Hepatocyte (in vitro differentiated cells): ENCODE results near the gene AUTS2. TPM values are rescaled to one million over a fixed set of nuclear protein-coding genes. Genes with fewer than 3 reads are reported as not detected.

Source experiments
- DNase-seq: peaks from one replicate; pipeline ENCODE4 v3.0.0-alpha.2; 2016; ENCODE audit warnings: low spot score
- H2AFZ ChIP-seq: fragments of 200-600 bp; sonication (generic); 2 replicates; pipeline ENCODE4 v1.6.0; 2016; ENCODE audit warnings: antibody characterized with exemption, mild to moderate bottlenecking
- H3K27ac ChIP-seq: fragments of 200-600 bp; sonication (generic); 2 replicates; pipeline ENCODE4 v1.5.1; 2016; ENCODE audit warnings: mild to moderate bottlenecking
- H3K27me3 ChIP-seq: fragments of 200-600 bp; sonication (generic); 2 replicates; pipeline ENCODE4 v1.6.1; 2016
- H3K36me3 ChIP-seq: fragments of 200-600 bp; sonication (generic); replicated peaks from 2 replicates; pipeline ENCODE4 v1.5.1; 2016; ENCODE audit warnings: low read depth; ENCODE audit not compliant: insufficient read depth
- H3K4me1 ChIP-seq: fragments of 200-600 bp; sonication (generic); 2 replicates; pipeline ENCODE4 v1.5.1; 2016; ENCODE audit warnings: mild to moderate bottlenecking, moderate library complexity; ENCODE audit not compliant: insufficient read depth
- H3K4me2 ChIP-seq: fragments of 200-600 bp; sonication (generic); 2 replicates; pipeline ENCODE4 v1.6.0; 2016
- H3K4me3 ChIP-seq: fragments of 200-600 bp; sonication (generic); 2 replicates; pipeline ENCODE4 v1.5.1; 2016; ENCODE audit warnings: mild to moderate bottlenecking
- H3K79me2 ChIP-seq: fragments of 200-600 bp; sonication (generic); 2 replicates; pipeline ENCODE4 v1.6.0; 2017; ENCODE audit warnings: mild to moderate bottlenecking
- H3K9me2 ChIP-seq: fragments of 200-600 bp; sonication (generic); replicated peaks from 2 replicates; pipeline ENCODE4 v1.6.0; 2017; ENCODE audit warnings: mild to moderate bottlenecking; ENCODE audit not compliant: insufficient read depth
- H3K9me3 ChIP-seq: fragments of 200-600 bp; sonication (generic); 2 replicates; pipeline ENCODE4 v1.5.1; 2016; ENCODE audit warnings: low read depth, mild to moderate bottlenecking
- H4K20me1 ChIP-seq: fragments of 200-600 bp; sonication (generic); 2 replicates; pipeline ENCODE4 v1.6.0; 2016; ENCODE audit warnings: mild to moderate bottlenecking; ENCODE audit not compliant: insufficient read depth, poor library complexity, severe bottlenecking
- CTCF ChIP-seq: fragments of 200-600 bp; sonication (generic); IDR thresholded peaks from 2 replicates; pipeline ENCODE4 v1.5.1; 2016; ENCODE audit warnings: antibody characterized with exemption, mild to moderate bottlenecking; ENCODE audit not compliant: poor library complexity
- EZH2 ChIP-seq: fragments of 200-600 bp; sonication (generic); IDR thresholded peaks from 2 replicates; pipeline ENCODE4 v1.6.1; 2016; ENCODE audit warnings: antibody characterized with exemption, mild to moderate bottlenecking, borderline replicate concordance
- EZH2phosphoT487 ChIP-seq: fragments of 200-600 bp; sonication (generic); IDR thresholded peaks from one replicate; pipeline ENCODE4 v1.6.1; 2018; ENCODE audit warnings: antibody characterized with exemption, mild to moderate bottlenecking, low read depth, moderate library complexity; ENCODE audit not compliant: unreplicated experiment, severe bottlenecking
- WGBS: methylation state at CpG from one replicate; pipeline ENCODE4 v1.1.6; 2016; ENCODE audit warnings: low lambda C conversion rate; ENCODE audit errors: missing lambda C conversion rate; 5-methylcytosine and 5-hydroxymethylcytosine counted together
- polyA plus RNA-seq: library from polyadenylated mRNA; unstranded; fragments of >200 nt; fragmentation: Nextera tagmentation; extraction: Ambion mirVana; gene quantifications from 2 replicates; pipeline ENCODE4 v1.2.1, GENCODE V29; 2016
- total RNA-seq: library from RNA; depleted of rRNA; stranded (reverse); fragments of >200 nt; gene quantifications from 2 replicates; pipeline ENCODE4 v1.2.3, GENCODE V29; 2014

Gene AUTS2
- total and polyA plus RNA-seq, 2 experiments from 2014 or later: 34.4 to 40.9 TPM

GRCh38 chr7:69801729-69802682 lies 203.7 kb downstream of the AUTS2 start:
- H3K9me3 ChIP-seq: no peaks in the 10 kb centered on the region
- H3K27me3 ChIP-seq: no peaks in the 10 kb centered on the region
- no peak overlapping the region for H3K27ac ChIP-seq
- DNase-seq: no peak
- H3K9me2 ChIP-seq: no peaks in the 10 kb centered on the region
- WGBS: 27% methylated on average over 5 of the region's 5 CpGs
- H3K4me3 ChIP-seq: no peak overlapping the region
- peaks cover 4% of the 10 kb centered on the region for H4K20me1 ChIP-seq
- H3K36me3 ChIP-seq: no peaks in the 10 kb centered on the region
- no peaks in the 10 kb centered on the region for H3K79me2 ChIP-seq
- no peak overlapping the region for H2AFZ ChIP-seq
- H3K4me1 ChIP-seq: peaks cover 41% of the 10 kb centered on the region
- TF ChIP-seq EZH2phosphoT487: no peak
- no peak for TF ChIP-seq EZH2
- TF ChIP-seq CTCF: no peak
- H3K4me2 ChIP-seq: no peak overlapping the region

- no peaks in the 10 kb centered on the region for H3K27me3 ChIP-seq
- TF ChIP-seq CTCF (no peak), EZH2phosphoT487 (no peak), EZH2 (no peak)
- no peak overlapping the region for H3K27ac ChIP-seq
- H3K4me2 ChIP-seq: no peak overlapping the region
- peaks cover 41% of the 10 kb centered on the region for H3K4me1 ChIP-seq
- no peaks in the 10 kb centered on the region for H3K9me3 ChIP-seq
- 92% methylated on average over 5 of the region's 5 CpGs for WGBS
- no peaks in the 10 kb centered on the region for H3K9me2 ChIP-seq
- DNase-seq: no peak
- no peak overlapping the region for H3K4me3 ChIP-seq
- no peaks in the 10 kb centered on the region for H3K79me2 ChIP-seq
- H2AFZ ChIP-seq: no peak overlapping the region
- no peaks in the 10 kb centered on the region for H3K36me3 ChIP-seq
- peaks cover 4% of the 10 kb centered on the region for H4K20me1 ChIP-seq
Measured at GRCh38 chr7:69803699-69804516, 205.6 kb downstream of the AUTS2 start.

- no peaks in the 10 kb centered on the region for H3K36me3 ChIP-seq
- H3K9me3 ChIP-seq: no peaks in the 10 kb centered on the region
- no peak overlapping the region for H3K27ac ChIP-seq
- no peak for DNase-seq
- WGBS: 34% methylated on average over 2 of the region's 2 CpGs
- no peak overlapping the region for H2AFZ ChIP-seq
- H3K4me1 ChIP-seq: peaks cover 38% of the 10 kb centered on the region
- TF ChIP-seq CTCF: no peak
- no peak for TF ChIP-seq EZH2
- no peak for TF ChIP-seq EZH2phosphoT487
- H3K9me2 ChIP-seq: no peaks in the 10 kb centered on the region
- H3K4me3 ChIP-seq: no peak overlapping the region
- peaks cover 4% of the 10 kb centered on the region for H4K20me1 ChIP-seq
- H3K79me2 ChIP-seq: no peaks in the 10 kb centered on the region
- no peaks in the 10 kb centered on the region for H3K27me3 ChIP-seq
- peak overlapping the region; percentile 5 for H3K4me2 ChIP-seq
Measured at GRCh38 chr7:69804962-69805361, 206.7 kb downstream of the AUTS2 start.
